Panc1 (cell line): ENCODE data around the gene USP19.

Experiments used
- CTCF ChIP-seq: fragments of 450-650 bp; IDR thresholded peaks from 2 replicates; pipeline ENCODE4 v1.5.1; 2017; ENCODE audit warnings: mild to moderate bottlenecking
- POLR2AphosphoS5 ChIP-seq: IDR thresholded peaks from 2 replicates; pipeline ENCODE4 v1.6.1; 2012; ENCODE audit warnings: mild to moderate bottlenecking, low read depth, low read length, moderate library complexity
- REST ChIP-seq, 2 experiments: IDR thresholded peaks; 2 replicates each; pipeline ENCODE4 v1.6.1; 2011 to 2012; ENCODE audit warnings: low read depth in 2 of 2, control low read depth in 1 of 2, low read length in 1 of 2, mild to moderate bottlenecking in 1 of 2, moderate library complexity in 1 of 2; ENCODE audit not compliant: insufficient read depth in 1 of 2
- SIN3A ChIP-seq: IDR thresholded peaks from 2 replicates; pipeline ENCODE4 v1.6.1; 2012; ENCODE audit warnings: low read depth, mild to moderate bottlenecking, low read length, moderate library complexity, borderline replicate concordance; ENCODE audit not compliant: insufficient read depth
- TCF7L2 ChIP-seq: IDR thresholded peaks from 2 replicates; pipeline ENCODE4 v1.6.1; 2011; ENCODE audit warnings: mild to moderate bottlenecking, low read depth, low read length, inconsistent platforms

GRCh38 chr3:49166752-49167556, 46.3 kb upstream of the USP19 start:
- no peak for TF ChIP-seq CTCF
- TF ChIP-seq POLR2AphosphoS5 = no peak
- no peak for TF ChIP-seq REST (IDR thresholded peaks at IDR 0.05; ENCODE audit: insufficient read depth in 1 of 2, low read depth in 2 of 2, low read length in 1 of 2)
- TF ChIP-seq TCF7L2 = no peak
- no peak for TF ChIP-seq SIN3A
